Kidney epithelial cell (primary cell): ENCODE measurements around the gene UPK3A. TPM values are rescaled to one million over a fixed set of nuclear protein-coding genes. Genes with fewer than 3 reads are reported as not detected.

Source experiments
- DNase-seq: peaks from one replicate; pipeline ENCODE4 v3.0.0-alpha.2; 2010; ENCODE audit warnings: low read depth
- H3K27me3 ChIP-seq: 2 replicates; pipeline ENCODE4 v1.6.0; 2011; ENCODE audit warnings: low read length; ENCODE audit not compliant: control insufficient read depth, insufficient read depth
- H3K36me3 ChIP-seq: 2 replicates; pipeline ENCODE4 v1.5.1; 2011; ENCODE audit warnings: low read length; ENCODE audit not compliant: control insufficient read depth, insufficient read depth
- H3K4me3 ChIP-seq: 2 replicates; pipeline ENCODE4 v1.5.1; 2011; ENCODE audit warnings: low read depth, mild to moderate bottlenecking, control low read depth, low read length
- total RNA-seq: library from RNA; depleted of rRNA; stranded (reverse); fragments of >200 nt; gene quantifications from 2 replicates; pipeline ENCODE4 v1.2.3, GENCODE V29; 2015
- TF ChIP-seq, protein P1 (sequence below): IDR thresholded peaks from 2 replicates; pipeline ENCODE4 v1.5.1; 2011; ENCODE audit warnings: mild to moderate bottlenecking, moderate library complexity, low read length, control low read depth, inconsistent platforms; ENCODE audit not compliant: insufficient read depth, poor library complexity, severe bottlenecking

UPK3A gene
- total RNA-seq, 1 donor from 2014 or later = not detected

DNA sequence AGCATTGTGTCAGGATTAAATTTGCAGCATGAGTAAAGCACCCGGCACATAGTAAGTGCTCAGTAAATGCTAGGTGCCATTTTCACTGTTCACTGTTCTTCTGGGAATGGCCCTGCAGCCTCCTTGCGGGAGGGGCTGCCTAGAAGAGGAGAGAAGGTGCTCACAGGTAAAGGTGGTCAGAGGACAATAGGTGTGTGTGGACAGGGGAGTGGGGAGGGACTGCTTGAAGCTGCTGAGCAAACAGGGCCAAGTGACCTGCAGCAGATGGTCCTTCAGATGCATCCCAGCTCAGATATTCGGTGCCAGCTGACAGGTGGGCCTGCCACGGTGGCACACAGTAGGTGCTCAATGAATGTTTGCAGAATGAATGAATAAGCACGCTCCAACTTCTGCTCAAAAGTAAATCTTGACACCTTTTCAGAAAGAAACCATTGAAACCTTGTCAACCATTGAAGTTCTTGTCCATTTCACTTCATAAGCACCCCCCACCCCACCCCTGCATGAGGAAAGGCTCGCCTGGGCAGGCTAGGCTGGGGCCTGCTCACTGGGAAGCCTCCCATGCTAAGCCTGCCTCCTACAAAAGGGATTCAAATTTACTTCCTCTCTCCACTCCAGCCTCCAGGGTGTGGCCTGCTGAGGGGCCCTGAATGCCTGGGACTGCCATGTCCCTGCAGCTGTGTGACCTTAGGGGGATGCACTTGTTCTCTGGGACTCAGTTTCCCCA, 45.6 kb upstream of the UPK3A start:
- no peak for DNase-seq
- no peaks in the 10 kb centered on the region for H3K27me3 ChIP-seq
- no peak overlapping the region for H3K4me3 ChIP-seq
- TF ChIP-seq, protein P1, sequence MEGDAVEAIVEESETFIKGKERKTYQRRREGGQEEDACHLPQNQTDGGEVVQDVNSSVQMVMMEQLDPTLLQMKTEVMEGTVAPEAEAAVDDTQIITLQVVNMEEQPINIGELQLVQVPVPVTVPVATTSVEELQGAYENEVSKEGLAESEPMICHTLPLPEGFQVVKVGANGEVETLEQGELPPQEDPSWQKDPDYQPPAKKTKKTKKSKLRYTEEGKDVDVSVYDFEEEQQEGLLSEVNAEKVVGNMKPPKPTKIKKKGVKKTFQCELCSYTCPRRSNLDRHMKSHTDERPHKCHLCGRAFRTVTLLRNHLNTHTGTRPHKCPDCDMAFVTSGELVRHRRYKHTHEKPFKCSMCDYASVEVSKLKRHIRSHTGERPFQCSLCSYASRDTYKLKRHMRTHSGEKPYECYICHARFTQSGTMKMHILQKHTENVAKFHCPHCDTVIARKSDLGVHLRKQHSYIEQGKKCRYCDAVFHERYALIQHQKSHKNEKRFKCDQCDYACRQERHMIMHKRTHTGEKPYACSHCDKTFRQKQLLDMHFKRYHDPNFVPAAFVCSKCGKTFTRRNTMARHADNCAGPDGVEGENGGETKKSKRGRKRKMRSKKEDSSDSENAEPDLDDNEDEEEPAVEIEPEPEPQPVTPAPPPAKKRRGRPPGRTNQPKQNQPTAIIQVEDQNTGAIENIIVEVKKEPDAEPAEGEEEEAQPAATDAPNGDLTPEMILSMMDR = no peak
- no peaks in the 10 kb centered on the region for H3K36me3 ChIP-seq

DNA sequence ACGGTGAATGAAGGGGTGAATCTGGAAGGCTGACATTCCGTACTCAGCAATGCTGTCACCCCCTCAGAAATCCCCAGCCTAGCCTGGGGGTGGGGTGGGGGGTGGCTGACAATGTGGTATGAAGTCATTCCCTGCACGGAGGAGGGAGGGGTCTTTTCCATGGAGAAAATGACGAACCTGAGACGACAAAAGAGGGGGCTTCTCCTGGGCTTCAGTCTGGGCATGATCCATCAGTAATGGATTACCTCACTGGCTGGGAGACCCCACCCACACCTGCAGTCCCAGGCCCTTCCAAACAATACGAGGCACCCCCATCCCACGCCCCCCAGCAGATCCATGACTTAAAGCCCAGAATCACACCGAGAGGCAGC, 45.1 kb upstream of the UPK3A start:
- no peak for DNase-seq
- H3K27me3 ChIP-seq = no peaks in the 10 kb centered on the region
- TF ChIP-seq, protein P1 = no peak
- H3K36me3 ChIP-seq = no peaks in the 10 kb centered on the region
- peak overlapping the region; percentile 73 for H3K4me3 ChIP-seq

DNA sequence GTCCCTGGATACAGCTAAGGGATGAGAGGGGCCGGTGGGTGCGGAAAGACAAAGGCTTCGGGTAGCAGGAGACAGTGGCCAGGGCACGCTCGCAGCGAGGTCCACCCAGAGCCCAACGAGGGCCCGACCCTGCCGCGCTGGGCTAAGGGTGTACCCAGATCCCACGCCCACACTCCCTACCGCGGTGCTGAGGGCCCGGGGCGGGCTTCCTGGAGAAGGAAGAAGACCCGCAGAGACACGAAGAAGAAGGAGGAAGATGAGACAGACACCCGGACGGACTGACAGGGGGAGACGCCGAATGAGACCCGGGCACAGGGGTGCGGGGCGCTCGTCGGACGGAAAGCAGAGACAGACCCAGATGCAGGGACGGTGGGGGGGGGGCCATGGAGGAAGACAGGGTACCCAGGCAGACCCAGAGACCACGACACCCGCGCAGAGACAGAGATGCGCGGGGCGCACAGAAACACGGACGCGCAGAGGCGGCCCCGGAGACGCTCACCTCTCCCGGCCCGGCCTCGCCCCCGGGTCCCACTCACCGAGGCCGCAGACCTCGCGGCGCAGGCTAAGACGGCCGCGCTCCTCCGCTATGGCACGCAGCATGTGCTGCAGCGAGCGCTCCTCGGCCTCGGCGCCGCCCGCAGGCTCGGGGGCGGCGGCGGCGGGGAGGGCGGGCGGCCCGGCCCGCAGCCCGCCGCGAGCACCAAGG, 44.5 kb upstream of the UPK3A start:
- TF ChIP-seq, protein P1 = no peak
- H3K27me3 ChIP-seq = no peaks in the 10 kb centered on the region
- no peaks in the 10 kb centered on the region for H3K36me3 ChIP-seq
- DNase-seq = no peak
- peak overlapping the region; percentile 73 for H3K4me3 ChIP-seq

DNA sequence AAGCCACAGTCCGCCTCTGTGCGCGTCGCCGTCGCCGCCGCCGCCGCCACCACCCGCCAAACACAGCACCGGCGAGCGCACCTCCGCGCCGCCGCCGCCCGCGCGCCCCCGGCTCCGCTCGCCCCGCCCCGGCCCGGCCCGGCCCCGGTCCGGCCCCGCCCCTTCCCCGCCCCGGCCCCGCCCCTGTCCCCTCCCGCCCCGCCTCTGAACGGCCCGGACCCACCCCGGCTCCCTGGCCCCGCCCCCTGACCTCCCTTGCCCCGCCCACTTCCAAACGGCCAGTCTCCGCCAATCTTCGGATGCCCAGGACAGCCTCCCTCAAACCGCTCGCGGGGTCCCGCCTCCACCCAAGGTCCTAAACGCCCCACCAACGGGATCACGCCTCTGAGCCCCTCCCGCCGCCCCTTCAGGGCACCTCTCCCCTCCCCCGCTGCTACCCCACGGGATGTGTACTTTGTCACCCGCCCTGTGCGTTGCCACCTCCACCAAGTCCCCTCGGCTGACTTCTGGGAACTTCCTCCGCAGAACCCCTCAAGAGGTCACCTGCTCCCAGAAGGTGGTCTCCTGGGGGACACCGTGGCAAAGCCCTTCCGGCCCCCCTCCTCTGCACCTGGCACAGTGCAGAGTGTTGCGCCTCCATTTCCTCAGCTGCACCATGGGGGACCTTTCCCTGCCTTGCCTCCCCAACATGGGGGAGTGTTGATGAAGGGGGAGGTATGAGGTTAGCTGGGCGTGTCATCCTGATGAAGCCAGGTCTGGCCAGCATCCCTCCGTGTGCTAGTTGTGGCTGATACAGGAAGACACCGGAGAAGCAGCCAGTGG, 43.7 kb upstream of the UPK3A start, which contains the start of gene KIAA0930:
Gene KIAA0930, minus strand, starts transcription at position 85 of the 822 bp plus-strand sequence. CDS start 191 bp downstream, outside the sequence.
- Histone ChIP-seq H3K27me3 (no peaks in the 10 kb centered on the region), H3K36me3 (no peaks in the 10 kb centered on the region), H3K4me3 (peak within 1 kb of the TSS; percentile 73)
- DNase-seq = no peak
- TF ChIP-seq, protein P1 = no peak

DNA sequence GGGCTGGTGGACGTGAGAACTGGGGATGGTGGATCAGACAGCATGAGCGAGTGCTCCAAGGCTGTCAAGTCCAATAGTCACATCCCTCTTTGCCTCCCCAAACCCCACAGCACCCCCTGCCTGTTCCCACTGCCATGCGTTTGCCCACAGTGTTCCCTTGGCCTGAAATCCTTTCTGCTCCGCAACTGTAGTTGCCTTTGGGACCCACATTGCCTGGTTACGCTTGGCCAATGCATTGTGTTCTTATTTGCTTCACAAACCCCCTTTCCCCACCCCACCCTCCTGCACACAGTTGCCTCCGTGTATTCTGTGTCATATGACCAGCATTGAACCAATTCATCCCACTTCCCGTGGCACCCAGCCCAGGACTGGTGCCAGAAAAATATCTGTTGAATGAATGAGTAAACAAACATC, 42.0 kb upstream of the UPK3A start:
- Histone ChIP-seq H3K36me3 (no peaks in the 10 kb centered on the region), H3K4me3 (no peak overlapping the region), H3K27me3 (no peaks in the 10 kb centered on the region)
- DNase-seq = no peak
- TF ChIP-seq, protein P1 = no peak
